Measurements from ENCODE around the gene HNRNPAB. TPM values are rescaled to one million over a fixed set of nuclear protein-coding genes. Genes with fewer than 3 reads are reported as not detected.
"Not testable (repeated sequence)": the region's sequence is repeated elsewhere in the genome, so short reads cannot be mapped to it uniquely, and the experiment has no call there.

Gene HNRNPAB
- total RNA-seq, 1 donor from 2014 or later: 45.5 TPM

GRCh38 chr5:178231539-178232123, 27.3 kb downstream of the HNRNPAB start:
- DNase-seq: no peak

GRCh38 chr5:178232124-178232919, 28.0 kb downstream of the HNRNPAB start, which contains the start of gene PHYKPL:
Gene PHYKPL, minus strand, starts transcription at chr5:178232802. Its CDS starts 252 bp downstream, at chr5:178232550.
- peak; percentile 65 for DNase-seq

GRCh38 chr5:178232920-178233429, 28.6 kb downstream of the HNRNPAB start:
- no peak for DNase-seq

GRCh38 chr5:178234121-178234749, 29.9 kb downstream of the HNRNPAB start:
- DNase-seq: no peak

- DNase-seq: peak; percentile 32
Measured at GRCh38 chr5:178234750-178235587, 30.6 kb downstream of the HNRNPAB start.

- no peak for DNase-seq
Measured at GRCh38 chr5:178235588-178235974, 31.2 kb downstream of the HNRNPAB start.

- DNase-seq: no peak
Measured at GRCh38 chr5:178236126-178236525, 31.8 kb downstream of the HNRNPAB start.

GRCh38 chr5:178236679-178237078, 32.3 kb downstream of the HNRNPAB start:
- DNase-seq: no peak

- DNase-seq: no peak
Measured at GRCh38 chr5:178237431-178238312, 33.3 kb downstream of the HNRNPAB start.

GRCh38 chr5:178238313-178238635, 33.9 kb downstream of the HNRNPAB start:
- no peak for DNase-seq

GRCh38 chr5:178238711-178239592, 34.6 kb downstream of the HNRNPAB start:
- DNase-seq: no peak

GRCh38 chr5:178239626-178240301, 35.4 kb downstream of the HNRNPAB start:
- not testable (repeated sequence) for DNase-seq

GRCh38 chr5:178240341-178240741, 36.0 kb downstream of the HNRNPAB start:
- no peak for DNase-seq

- no peak for DNase-seq
Measured at GRCh38 chr5:178240766-178241165, 36.4 kb downstream of the HNRNPAB start.

GRCh38 chr5:178241231-178241663, 36.9 kb downstream of the HNRNPAB start:
- no peak for DNase-seq

- DNase-seq: no peak
Measured at GRCh38 chr5:178241688-178242231, 37.4 kb downstream of the HNRNPAB start.

GRCh38 chr5:178242416-178242815, 38.1 kb downstream of the HNRNPAB start:
- no peak for DNase-seq

GRCh38 chr5:178244576-178244975, 40.2 kb downstream of the HNRNPAB start:
- DNase-seq: no peak

GRCh38 chr5:178245389-178245788, 41.1 kb downstream of the HNRNPAB start:
- no peak for DNase-seq
